ENCODE measurements around the gene ZNF805.

The ZNF805 gene

GRCh38 chr19:57191141-57192076 is 49.0 kb upstream of the ZNF805 start, which contains the start of gene ZNF264 (continued):
- TF ChIP-seq ZBTB26 (tag by site-specific recombination; optimal IDR thresholded peaks at IDR 0.05) (peak; percentile 49), KLF10 (tag by site-specific recombination; IDR thresholded peaks at IDR 0.05) (0 out of 2 replicates have a peak, but pooled peaks have one; percentile 31), ZNF660 (tag by site-specific recombination; IDR thresholded peaks at IDR 0.05) (peak; percentile 77; the same call in 1 of the 2 replicates), KLF8 (tag by site-specific recombination; IDR thresholded peaks at IDR 0.05) (peak; percentile 45), ZNF777 (tag by site-specific recombination; IDR thresholded peaks at IDR 0.05; ENCODE audit: borderline replicate concordance) (peak; percentile 96), KLF7 (tag by site-specific recombination; IDR thresholded peaks at IDR 0.05; ENCODE audit: borderline replicate concordance) (peak; percentile 53; the same call in 1 of the 2 replicates), GFI1B (tag by site-specific recombination; IDR thresholded peaks at IDR 0.05) (no peak), ZNF350 (tag by site-specific recombination; IDR thresholded peaks at IDR 0.05) (peak; percentile 54; the same call in 1 of the 2 replicates), ZNF610 (tag by site-specific recombination; IDR thresholded peaks at IDR 0.05; ENCODE audit: borderline replicate concordance) (0 out of 2 replicates have a peak, but pooled peaks have one; percentile 26)

- Histone ChIP-seq H3K4me1 (ENCODE audit: control insufficient read depth, insufficient read depth, low read length) (no peaks in the 10 kb centered on the region), H3K9me3 (ENCODE audit: control insufficient read depth, insufficient read depth, low read depth, low read length) (peaks cover 6% of the 10 kb centered on the region; the same call in 1 of the 2 replicates), H3K4me3 (ENCODE audit: low read depth, low read length) (peak overlapping the region; percentile 97), H3K36me3 (ENCODE audit: control insufficient read depth in 2 of 2, insufficient read depth in 1 of 2, low read length in 2 of 2) (peaks cover 26 to 43% of the 10 kb centered on the region in 2 experiments), H3K27ac (ENCODE audit: extremely low read depth, low read depth, low read length) (peak overlapping the region; percentile 89)
- TF ChIP-seq ZNF404 (tag by site-specific recombination; IDR thresholded peaks at IDR 0.05) (no peak), ZNF704 (tag by site-specific recombination; IDR thresholded peaks at IDR 0.05) (no peak), GLIS2 (tag by site-specific recombination; IDR thresholded peaks at IDR 0.05) (0 out of 2 replicates have a peak, but pooled peaks have one; percentile 1), ZBTB8A (tag by site-specific recombination; IDR thresholded peaks at IDR 0.05) (no peak), ZNF335 (tag by site-specific recombination; conservative IDR thresholded peaks at IDR 0.05) (peak; percentile 30; the same call in 1 of the 2 replicates)
- ChIA-PET POLR2A (interaction anchor here (0.5 to 2.1 kb wide), 4 partner anchors 10 to 48 kb away, joined by 3 to 17 read pairs (median 4); partner anchors contain the start of gene ZNF805), CTCF (no interaction called here)
These were observed 48.4 kb upstream of the ZNF805 start for GRCh38 chr19:57192077-57192420.

GRCh38 chr19:57192993-57193392 is 47.4 kb upstream of the ZNF805 start:
- ChIA-PET CTCF (interaction anchor here (0.6 kb wide), 1 partner anchor 8 kb away, joined by 3 read pairs; no protein-coding TSS in a partner anchor), POLR2A (no interaction called here)
- H3K4me1 ChIP-seq (ENCODE audit: control insufficient read depth, insufficient read depth, low read length), result no peaks in the 10 kb centered on the region
- peak overlapping the region; percentile 97 for H3K4me3 ChIP-seq (ENCODE audit: low read depth, low read length)
- no peak for TF ChIP-seq ZBTB8A (tag by site-specific recombination; IDR thresholded peaks at IDR 0.05)
- no peak for TF ChIP-seq ZNF660 (tag by site-specific recombination; IDR thresholded peaks at IDR 0.05)
- TF ChIP-seq TSHZ1 (tag by site-specific recombination; IDR thresholded peaks at IDR 0.05; ENCODE audit: borderline replicate concordance), result no peak
- no peak for TF ChIP-seq GLI4 (tag by site-specific recombination; IDR thresholded peaks at IDR 0.05)
- H3K36me3 ChIP-seq (ENCODE audit: control insufficient read depth in 2 of 2, insufficient read depth in 1 of 2, low read length in 2 of 2), result peaks cover 27 to 52% of the 10 kb centered on the region in 2 experiments
- H3K9me3 ChIP-seq (ENCODE audit: control insufficient read depth, insufficient read depth, low read depth, low read length), result peaks cover 6% of the 10 kb centered on the region; the same call in 1 of the 2 replicates
- H3K27ac ChIP-seq (ENCODE audit: extremely low read depth, low read depth, low read length), result no peak overlapping the region
